ENCODE results near the gene LRBA.

DNA sequence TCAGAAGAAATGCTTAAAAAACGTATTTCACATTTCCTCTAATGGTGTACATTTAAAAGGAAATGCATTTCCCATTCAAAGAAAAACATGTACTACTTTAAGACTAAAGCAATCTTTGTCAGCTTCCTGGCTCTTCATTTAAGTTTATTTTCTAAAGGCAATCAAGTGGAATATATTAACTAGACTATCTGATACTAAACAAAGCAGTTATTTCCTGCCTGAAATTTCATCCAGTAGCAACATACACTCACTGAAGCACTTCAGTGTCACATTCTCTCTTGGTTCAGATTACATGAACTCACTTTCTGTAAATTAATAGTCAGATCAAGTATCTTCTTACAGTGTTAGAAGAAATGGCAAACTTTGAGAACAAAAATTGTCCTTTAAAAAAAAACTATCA is 42.5 kb downstream of the LRBA start:
- TF ChIP-seq, protein P1, sequence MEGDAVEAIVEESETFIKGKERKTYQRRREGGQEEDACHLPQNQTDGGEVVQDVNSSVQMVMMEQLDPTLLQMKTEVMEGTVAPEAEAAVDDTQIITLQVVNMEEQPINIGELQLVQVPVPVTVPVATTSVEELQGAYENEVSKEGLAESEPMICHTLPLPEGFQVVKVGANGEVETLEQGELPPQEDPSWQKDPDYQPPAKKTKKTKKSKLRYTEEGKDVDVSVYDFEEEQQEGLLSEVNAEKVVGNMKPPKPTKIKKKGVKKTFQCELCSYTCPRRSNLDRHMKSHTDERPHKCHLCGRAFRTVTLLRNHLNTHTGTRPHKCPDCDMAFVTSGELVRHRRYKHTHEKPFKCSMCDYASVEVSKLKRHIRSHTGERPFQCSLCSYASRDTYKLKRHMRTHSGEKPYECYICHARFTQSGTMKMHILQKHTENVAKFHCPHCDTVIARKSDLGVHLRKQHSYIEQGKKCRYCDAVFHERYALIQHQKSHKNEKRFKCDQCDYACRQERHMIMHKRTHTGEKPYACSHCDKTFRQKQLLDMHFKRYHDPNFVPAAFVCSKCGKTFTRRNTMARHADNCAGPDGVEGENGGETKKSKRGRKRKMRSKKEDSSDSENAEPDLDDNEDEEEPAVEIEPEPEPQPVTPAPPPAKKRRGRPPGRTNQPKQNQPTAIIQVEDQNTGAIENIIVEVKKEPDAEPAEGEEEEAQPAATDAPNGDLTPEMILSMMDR (IDR thresholded peaks at IDR 0.05) = no peak
- no peak for TF ChIP-seq POLR2A (IDR thresholded peaks at IDR 0.05)
- no peak for TF ChIP-seq POLR2AphosphoS5 (IDR thresholded peaks at IDR 0.05)

Measured in breast epithelium (tissue), 3 donors.